WERI-Rb-1 (cell line): ENCODE data around the gene SPSB1.

ENCODE experiments used
- DNase-seq: peaks from one replicate; pipeline ENCODE4 v3.0.0-alpha.2; 2020
- H3K27ac ChIP-seq: fragments of 250-450 bp; sonication (Bioruptor Pico); 2 replicates; pipeline ENCODE4 v1.5.1; 2020; ENCODE audit warnings: mild to moderate bottlenecking, moderate library complexity
- H3K27me3 ChIP-seq: fragments of 250-450 bp; sonication (Bioruptor Pico); 2 replicates; pipeline ENCODE4 v1.5.1; 2021; ENCODE audit warnings: mild to moderate bottlenecking, low read depth, moderate library complexity; ENCODE audit not compliant: insufficient read depth, severe bottlenecking
- H3K36me3 ChIP-seq: fragments of 250-450 bp; sonication (Bioruptor Pico); 2 replicates; pipeline ENCODE4 v1.5.1; 2020; ENCODE audit warnings: mild to moderate bottlenecking, moderate library complexity
- H3K4me3 ChIP-seq: 2 replicates; pipeline ENCODE4 v1.5.1; 2011; ENCODE audit warnings: low read depth, mild to moderate bottlenecking, control low read depth, low read length
- H3K9me3 ChIP-seq: fragments of 250-450 bp; sonication (Bioruptor Pico); 2 replicates; pipeline ENCODE4 v1.5.1; 2021; ENCODE audit warnings: mild to moderate bottlenecking, moderate library complexity; ENCODE audit not compliant: severe bottlenecking
- CTCF ChIP-seq: IDR thresholded peaks from 2 replicates; pipeline ENCODE4 v1.5.1; 2011; ENCODE audit warnings: low read depth, mild to moderate bottlenecking, control low read depth, inconsistent platforms, low read length

SPSB1 gene

GRCh38 chr1:9314711-9315379 is 22.2 kb downstream of the SPSB1 start:
- no peak overlapping the region for H3K4me3 ChIP-seq
- DNase-seq = no peak
- no peak for TF ChIP-seq CTCF
- no peaks in the 10 kb centered on the region for H3K27me3 ChIP-seq
- peaks cover 8% of the 10 kb centered on the region for H3K36me3 ChIP-seq
- H3K9me3 ChIP-seq = no peaks in the 10 kb centered on the region
- H3K27ac ChIP-seq = no peak overlapping the region

GRCh38 chr1:9315411-9316079 is 22.9 kb downstream of the SPSB1 start:
- no peaks in the 10 kb centered on the region for H3K27me3 ChIP-seq
- TF ChIP-seq CTCF = no peak
- peaks cover 8% of the 10 kb centered on the region for H3K36me3 ChIP-seq
- DNase-seq = no peak
- no peak overlapping the region for H3K4me3 ChIP-seq
- no peaks in the 10 kb centered on the region for H3K9me3 ChIP-seq
- H3K27ac ChIP-seq = no peak overlapping the region

- no peak for DNase-seq
- no peak for TF ChIP-seq CTCF
- Histone ChIP-seq H3K9me3 (no peaks in the 10 kb centered on the region), H3K4me3 (no peak overlapping the region), H3K27me3 (no peaks in the 10 kb centered on the region), H3K27ac (no peak overlapping the region), H3K36me3 (peaks cover 8% of the 10 kb centered on the region)
Observed at GRCh38 chr1:9316080-9316444, 23.4 kb downstream of the SPSB1 start.

GRCh38 chr1:9316512-9316911 is 23.8 kb downstream of the SPSB1 start:
- TF ChIP-seq CTCF = no peak
- Histone ChIP-seq H3K27me3 (no peaks in the 10 kb centered on the region), H3K9me3 (no peaks in the 10 kb centered on the region), H3K36me3 (peaks cover 12% of the 10 kb centered on the region), H3K27ac (no peak overlapping the region), H3K4me3 (no peak overlapping the region)
- DNase-seq = no peak

GRCh38 chr1:9317072-9317471 is 24.4 kb downstream of the SPSB1 start:
- Histone ChIP-seq H3K36me3 (peaks cover 17% of the 10 kb centered on the region), H3K4me3 (no peak overlapping the region), H3K27ac (no peak overlapping the region), H3K27me3 (no peaks in the 10 kb centered on the region), H3K9me3 (no peaks in the 10 kb centered on the region)
- TF ChIP-seq CTCF = no peak
- DNase-seq = no peak
